ENCODE data around the gene CCDC88B. TPM values are rescaled to one million over a fixed set of nuclear protein-coding genes. Genes with fewer than 3 reads are reported as not detected.
A peak's percentile ranks its signal among the peaks of the same experiment; 100 is the strongest.

Gene CCDC88B
- total and polyA plus RNA-seq, 10 of the 15 experiments (the other 5 are each of a cell fraction or from before 2014, with no cell fraction given) = 0.24 to 66.0 (median 19.2) TPM

- TF ChIP-seq, protein P1, sequence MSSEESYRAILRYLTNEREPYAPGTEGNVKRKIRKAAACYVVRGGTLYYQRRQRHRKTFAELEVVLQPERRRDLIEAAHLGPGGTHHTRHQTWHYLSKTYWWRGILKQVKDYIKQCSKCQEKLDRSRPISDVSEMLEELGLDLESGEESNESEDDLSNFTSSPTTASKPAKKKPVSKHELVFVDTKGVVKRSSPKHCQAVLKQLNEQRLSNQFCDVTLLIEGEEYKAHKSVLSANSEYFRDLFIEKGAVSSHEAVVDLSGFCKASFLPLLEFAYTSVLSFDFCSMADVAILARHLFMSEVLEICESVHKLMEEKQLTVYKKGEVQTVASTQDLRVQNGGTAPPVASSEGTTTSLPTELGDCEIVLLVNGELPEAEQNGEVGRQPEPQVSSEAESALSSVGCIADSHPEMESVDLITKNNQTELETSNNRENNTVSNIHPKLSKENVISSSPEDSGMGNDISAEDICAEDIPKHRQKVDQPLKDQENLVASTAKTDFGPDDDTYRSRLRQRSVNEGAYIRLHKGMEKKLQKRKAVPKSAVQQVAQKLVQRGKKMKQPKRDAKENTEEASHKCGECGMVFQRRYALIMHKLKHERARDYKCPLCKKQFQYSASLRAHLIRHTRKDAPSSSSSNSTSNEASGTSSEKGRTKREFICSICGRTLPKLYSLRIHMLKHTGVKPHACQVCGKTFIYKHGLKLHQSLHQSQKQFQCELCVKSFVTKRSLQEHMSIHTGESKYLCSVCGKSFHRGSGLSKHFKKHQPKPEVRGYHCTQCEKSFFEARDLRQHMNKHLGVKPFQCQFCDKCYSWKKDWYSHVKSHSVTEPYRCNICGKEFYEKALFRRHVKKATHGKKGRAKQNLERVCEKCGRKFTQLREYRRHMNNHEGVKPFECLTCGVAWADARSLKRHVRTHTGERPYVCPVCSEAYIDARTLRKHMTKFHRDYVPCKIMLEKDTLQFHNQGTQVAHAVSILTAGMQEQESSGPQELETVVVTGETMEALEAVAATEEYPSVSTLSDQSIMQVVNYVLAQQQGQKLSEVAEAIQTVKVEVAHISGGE (CRISPR knock-in tag; IDR thresholded peaks at IDR 0.05) = no peak
- TF ChIP-seq NBN (IDR thresholded peaks at IDR 0.05) (peak; percentile 52; the same call in 1 of the 2 replicates), JUND (IDR thresholded peaks at IDR 0.05; ENCODE audit: low read depth, low read length) (peak; percentile 49; the same call in 1 of the 2 replicates), HSF1 (IDR thresholded peaks at IDR 0.05; ENCODE audit: low read depth, low read length) (no peak), CHD2 (IDR thresholded peaks at IDR 0.05; ENCODE audit: borderline replicate concordance, low read depth, low read length) (no peak; the same call in 1 of the 2 replicates), YY1 (IDR thresholded peaks at IDR 0.05; ENCODE audit: low read depth, low read length) (no peak; the same call in 1 of the 2 replicates), FOS (IDR thresholded peaks at IDR 0.05; ENCODE audit: borderline replicate concordance, extremely low read depth, insufficient read length) (no peak), ESRRA (IDR thresholded peaks at IDR 0.05; ENCODE audit: low read length) (no peak), ETV6 (conservative IDR thresholded peaks at IDR 0.05 in 1 of 2, IDR thresholded peaks at IDR 0.05 in 1 of 2; ENCODE audit: borderline replicate concordance in 1 of 2, low read depth in 1 of 2) (peak in 1 of 2 experiments; percentile 33; a peak in 1 of 4 replicates), PKNOX1 (IDR thresholded peaks at IDR 0.05) (peak; percentile 96), POU2F2 (IDR thresholded peaks at IDR 0.05; ENCODE audit: borderline replicate concordance, low read depth, low read length) (peak; percentile 95), USF2 (IDR thresholded peaks at IDR 0.05; ENCODE audit: borderline replicate concordance, low read depth, low read length) (no peak), KAT2A (conservative IDR thresholded peaks at IDR 0.05; ENCODE audit: control insufficient read depth, low read depth, low read length) (no peak), FOXK2 (IDR thresholded peaks at IDR 0.05) (no peak), GATAD2B (conservative IDR thresholded peaks at IDR 0.05; ENCODE audit: low read depth) (no peak), SMAD1 (IDR thresholded peaks at IDR 0.05; ENCODE audit: low read depth, partially characterized antibody) (no peak)
- TF ChIP-seq, protein P2, sequence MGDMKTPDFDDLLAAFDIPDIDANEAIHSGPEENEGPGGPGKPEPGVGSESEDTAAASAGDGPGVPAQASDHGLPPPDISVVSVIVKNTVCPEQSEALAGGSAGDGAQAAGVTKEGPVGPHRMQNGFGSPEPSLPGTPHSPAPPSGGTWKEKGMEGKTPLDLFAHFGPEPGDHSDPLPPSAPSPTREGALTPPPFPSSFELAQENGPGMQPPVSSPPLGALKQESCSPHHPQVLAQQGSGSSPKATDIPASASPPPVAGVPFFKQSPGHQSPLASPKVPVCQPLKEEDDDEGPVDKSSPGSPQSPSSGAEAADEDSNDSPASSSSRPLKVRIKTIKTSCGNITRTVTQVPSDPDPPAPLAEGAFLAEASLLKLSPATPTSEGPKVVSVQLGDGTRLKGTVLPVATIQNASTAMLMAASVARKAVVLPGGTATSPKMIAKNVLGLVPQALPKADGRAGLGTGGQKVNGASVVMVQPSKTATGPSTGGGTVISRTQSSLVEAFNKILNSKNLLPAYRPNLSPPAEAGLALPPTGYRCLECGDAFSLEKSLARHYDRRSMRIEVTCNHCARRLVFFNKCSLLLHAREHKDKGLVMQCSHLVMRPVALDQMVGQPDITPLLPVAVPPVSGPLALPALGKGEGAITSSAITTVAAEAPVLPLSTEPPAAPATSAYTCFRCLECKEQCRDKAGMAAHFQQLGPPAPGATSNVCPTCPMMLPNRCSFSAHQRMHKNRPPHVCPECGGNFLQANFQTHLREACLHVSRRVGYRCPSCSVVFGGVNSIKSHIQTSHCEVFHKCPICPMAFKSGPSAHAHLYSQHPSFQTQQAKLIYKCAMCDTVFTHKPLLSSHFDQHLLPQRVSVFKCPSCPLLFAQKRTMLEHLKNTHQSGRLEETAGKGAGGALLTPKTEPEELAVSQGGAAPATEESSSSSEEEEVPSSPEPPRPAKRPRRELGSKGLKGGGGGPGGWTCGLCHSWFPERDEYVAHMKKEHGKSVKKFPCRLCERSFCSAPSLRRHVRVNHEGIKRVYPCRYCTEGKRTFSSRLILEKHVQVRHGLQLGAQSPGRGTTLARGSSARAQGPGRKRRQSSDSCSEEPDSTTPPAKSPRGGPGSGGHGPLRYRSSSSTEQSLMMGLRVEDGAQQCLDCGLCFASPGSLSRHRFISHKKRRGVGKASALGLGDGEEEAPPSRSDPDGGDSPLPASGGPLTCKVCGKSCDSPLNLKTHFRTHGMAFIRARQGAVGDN (IDR thresholded peaks at IDR 0.05) = 0 out of 2 replicates have a peak, but pooled peaks have one; percentile 16
These were observed 5.0 kb upstream of the CCDC88B start (continued) for GRCh38 chr11:64334764-64335735.
